A673 (cell line): Measurements from ENCODE around the gene ENPP1.

Source experiments
- CTCF ChIP-seq: fragments of 300-800, 200-600 bp; sonication (generic); conservative IDR thresholded peaks from 2 replicates; pipeline ENCODE4 v1.5.1; 2017; ENCODE audit warnings: low read depth, mild to moderate bottlenecking, antibody characterized with exemption, low read length, moderate library complexity, mixed read lengths
- EZH2 ChIP-seq: fragments of 200-600 bp; sonication (generic); IDR thresholded peaks from 2 replicates; pipeline ENCODE4 v1.6.1; 2017; ENCODE audit warnings: borderline replicate concordance, low read depth, mild to moderate bottlenecking, mixed read lengths, antibody characterized with exemption, low read length; ENCODE audit not compliant: poor library complexity, severe bottlenecking

- TF ChIP-seq CTCF, result no peak
- no peak for TF ChIP-seq EZH2
Observed at GRCh38 chr6:131839388-131839787, 31.6 kb downstream of the ENPP1 start.
